Right ventricle myocardium superior (tissue), 1 donor: ENCODE measurements around the gene YBX1. TPM values are rescaled to one million over a fixed set of nuclear protein-coding genes. Genes with fewer than 3 reads are reported as not detected.
A peak's percentile ranks its signal among the peaks of the same experiment; 100 is the strongest.

Source experiments
- ATAC-seq: fragments of 200-7000 bp; cut with Tn5 transposase; one replicate; pipeline ENCODE4 v1.9.1; 2020; ENCODE audit warnings: mild to moderate bottlenecking; ENCODE audit not compliant: poor library complexity
- DNase-seq: peaks from one replicate; pipeline ENCODE4 v3.0.0-alpha.2; 2020
- intact Hi-C: fragments of 100-400 bp; cut with DNase I; formaldehyde crosslinking; loops from one replicate; pipeline ENCODE4 v1.11.2; 2022
- total RNA-seq: library from RNA; stranded (reverse); fragmentation: NEBNext Ultra II Directional; extraction: Animal tissue kit (Norgen Biotek cat#: 25700); gene quantifications from one replicate; pipeline ENCODE4 v1.2.1, GENCODE V29; 2021
- donor health status: DM: no; HTN: yes; CAD: no; lungs with severe emphysema.

The YBX1 gene
- total RNA-seq, 1 donor from 2014 or later: 800 TPM

- no peak for ATAC-seq
- intact Hi-C loops: no loop called here
These were observed 47.8 kb downstream of the YBX1 start for GRCh38 chr1:42730002-42730401.

GRCh38 chr1:42730988-42731387, 48.8 kb downstream of the YBX1 start:
- no peak for DNase-seq
- no peak for ATAC-seq
- intact Hi-C loops: no loop called here

More at GRCh38 chr1:42730002-42730401, 47.8 kb downstream of the YBX1 start:
- no peak for DNase-seq

GRCh38 chr1:42731585-42731984, 49.4 kb downstream of the YBX1 start:
- DNase-seq (no peak), ATAC-seq (no peak)
- intact Hi-C loops: no loop called here

GRCh38 chr1:42732126-42732680, 50.0 kb downstream of the YBX1 start:
- no peak for ATAC-seq
- intact Hi-C loops: no loop called here
- no peak for DNase-seq

- no peak for DNase-seq
- intact Hi-C loops: no loop called here
- no peak for ATAC-seq
These were observed 51.4 kb downstream of the YBX1 start for GRCh38 chr1:42733415-42734200.

GRCh38 chr1:42734201-42735035, 52.2 kb downstream of the YBX1 start:
- intact Hi-C loops: no loop called here

GRCh38 chr1:42735056-42735455, 52.8 kb downstream of the YBX1 start:
- ATAC-seq (no peak), DNase-seq (no peak)
- intact Hi-C loops: no loop called here

More at GRCh38 chr1:42734201-42735035, 52.2 kb downstream of the YBX1 start:
- DNase-seq (no peak), ATAC-seq (no peak)

- DNase-seq (no peak), ATAC-seq (peak; percentile 13)
- intact Hi-C loops: no loop called here
These were observed 53.4 kb downstream of the YBX1 start for GRCh38 chr1:42735477-42736105.

- intact Hi-C loops: no loop called here
- ATAC-seq (peak; percentile 53), DNase-seq (no peak)
These were observed 53.9 kb downstream of the YBX1 start for GRCh38 chr1:42736152-42736551.

GRCh38 chr1:42736571-42737200, 54.5 kb downstream of the YBX1 start:
- no peak for DNase-seq
- ATAC-seq: no peak
- intact Hi-C loops: no loop called here

- intact Hi-C loops: no loop called here
- DNase-seq: no peak
- peak; percentile 54 for ATAC-seq
These were observed 55.0 kb downstream of the YBX1 start for GRCh38 chr1:42737257-42737656.

- ATAC-seq (no peak), DNase-seq (no peak)
- intact Hi-C loops: no loop called here
These were observed 55.9 kb downstream of the YBX1 start for GRCh38 chr1:42737986-42738677.

- DNase-seq (no peak), ATAC-seq (no peak)
- intact Hi-C loops: no loop called here
These were observed 56.5 kb downstream of the YBX1 start for GRCh38 chr1:42738678-42739226.

GRCh38 chr1:42739753-42740700, 57.8 kb downstream of the YBX1 start, which contains the start of gene CLDN19:
Gene CLDN19, minus strand, starts transcription at chr1:42740236. Its CDS starts 173 bp downstream, at chr1:42740063.
- intact Hi-C loops: no loop called here
- ATAC-seq (no peak), DNase-seq (no peak)

GRCh38 chr1:42740851-42741580, 58.8 kb downstream of the YBX1 start:
- ATAC-seq: no peak
- intact Hi-C loops: no loop called here
- DNase-seq: no peak

GRCh38 chr1:42741706-42742105, 59.5 kb downstream of the YBX1 start:
- DNase-seq (no peak), ATAC-seq (no peak)
- intact Hi-C loops: no loop called here
